Right lobe of liver (tissue), 6 donors: ENCODE data around the gene NFIA. TPM values are rescaled to one million over a fixed set of nuclear protein-coding genes. Genes with fewer than 3 reads are reported as not detected.

Source experiments
- ATAC-seq, 4 donors: fragments of 200-7000 bp; cut with Tn5 transposase; one replicate each; pipeline ENCODE4 v1.9.1; 2020; ENCODE audit warnings: mild to moderate bottlenecking in 4 of 4, moderate library complexity in 4 of 4
- DNase-seq, 3 donors: peaks; one replicate each; pipeline ENCODE4 v3.0.0-alpha.2; 2020
- H3K27ac ChIP-seq, 3 donors: fragments of 200-600 bp; one replicate each; pipeline ENCODE4 v1.8.0; 2022
- H3K27me3 ChIP-seq, 2 donors: fragments of 200-600 bp; one replicate each; pipeline ENCODE4 v1.8.0; 2022
- H3K36me3 ChIP-seq, 4 donors: fragments of 200-600 bp; sonication (generic) in 1 of 4; one replicate each; pipeline versions ENCODE4 v1.5.1 to v1.8.0; 2017 to 2022; ENCODE audit warnings: control low read depth in 1 of 4
- H3K4me1 ChIP-seq, 4 donors: fragments of 200-600 bp; sonication (generic) in 1 of 4; one replicate each; pipeline versions ENCODE4 v1.5.1 to v1.8.0; 2017 to 2022; ENCODE audit warnings: control low read depth in 1 of 4
- H3K4me3 ChIP-seq, 3 donors: fragments of 200-600 bp; one replicate each; pipeline ENCODE4 v1.8.0; 2022
- H3K9me3 ChIP-seq, 4 donors: fragments of 200-600 bp; sonication (generic) in 1 of 4; one replicate each; pipeline versions ENCODE4 v1.5.1 to v1.8.0; 2017 to 2022; ENCODE audit warnings: control low read depth in 1 of 4
- POLR2A ChIP-seq: fragments of 450-650 bp; IDR thresholded peaks from one replicate; pipeline ENCODE4 v1.6.1; 2017; ENCODE audit warnings: antibody characterized with exemption, mild to moderate bottlenecking
- WGBS: methylation state at CpG from one replicate; pipeline ENCODE4 v1.1.6; 2018; ENCODE audit warnings: low coverage, low lambda C conversion rate; ENCODE audit not compliant: insufficient coverage; ENCODE audit errors: missing lambda C conversion rate; 5-methylcytosine and 5-hydroxymethylcytosine counted together
- intact Hi-C, 2 donors: fragments of 100-400 bp; cut with DNase I; formaldehyde crosslinking; loops; one replicate each; pipeline versions ENCODE4 v1.11.2 to v1.14.1; 2022
- total RNA-seq, 6 experiments: library from RNA; depleted of rRNA in 2 of 6; stranded (reverse); fragments of >200 nt in 2 of 6; fragmentation: NEBNext Ultra II Directional in 3 of 6; extraction: Animal tissue kit (Norgen Biotek cat#: 25700) in 3 of 6; gene quantifications; one replicate each; pipeline versions ENCODE4 v1.1.0 to v1.2.4, GENCODE V29; 2016 to 2023
- TF ChIP-seq, protein P1 (sequence below), 4 donors: fragments of 200-600 bp in 3 of 4; fragments of 450-650 bp in 1 of 4; IDR thresholded peaks; one replicate each; pipeline versions ENCODE4 v1.5.1 to v1.8.0; 2016 to 2022; ENCODE audit warnings: antibody characterized with exemption in 4 of 4, mild to moderate bottlenecking in 2 of 4
- donor health status: DM: no; HTN: yes; CAD: no.
- donor health status: DM: no; HTN: no; CAD: no.
- donor health status: DM: no; HTN: no; CAD: no.
- donor health status: DM: no; HTN: yes; CAD: no.
- donor health status: DM: no; HTN: yes; CAD: no.

The NFIA gene
- total RNA-seq, 6 experiments from 2014 or later, result 36.7 to 97.2 (median 57.9) TPM

DNA sequence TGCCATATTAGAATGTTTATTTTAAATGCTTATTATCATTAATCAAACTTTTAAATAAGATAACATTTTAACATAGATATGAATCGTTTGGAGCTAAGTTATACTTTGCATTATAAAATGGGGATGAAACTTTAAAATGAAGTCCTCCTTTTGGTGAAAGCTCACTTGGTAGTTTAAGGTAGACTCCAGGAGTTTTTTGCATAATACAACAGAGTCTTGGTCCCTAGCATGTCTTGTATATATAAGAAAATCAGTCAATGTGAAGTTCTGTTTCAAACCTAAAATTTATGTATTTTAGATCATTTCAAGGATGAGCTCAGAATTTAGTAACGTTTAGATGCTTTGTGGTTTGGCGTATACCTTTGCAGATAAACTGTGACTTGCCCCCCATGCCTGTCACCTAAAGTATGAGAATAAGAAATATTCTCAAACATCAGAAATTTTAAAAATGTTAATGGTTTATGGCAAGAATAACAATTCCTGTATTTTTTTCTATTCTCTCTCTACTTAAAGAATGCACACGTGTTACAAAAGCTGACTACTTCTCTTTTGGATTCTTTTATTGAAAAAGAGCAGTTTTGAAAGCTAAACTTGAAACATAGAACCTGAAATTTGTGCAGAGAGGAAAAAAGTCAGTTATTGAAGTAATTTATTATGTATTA, 3.8 kb downstream of the NFIA start:
- Histone ChIP-seq H3K4me3 (peak overlapping the region in 2 of 3 donors; percentile 4 to 74), H3K4me1 (peaks cover 0 to 34% (median 17%) of the 10 kb centered on the region in 4 donors), H3K27me3 (no peaks in the 10 kb centered on the region), H3K36me3 (peaks cover 0 to 14% (median 2%) of the 10 kb centered on the region in 4 donors), H3K9me3 (no peaks in the 10 kb centered on the region), H3K27ac (peak overlapping the region; percentile 91 to 98 (median 94))
- ATAC-seq, result no peak
- 23% methylated on average over 4 of the region's 4 CpGs for WGBS
- DNase-seq, result no peak
- intact Hi-C loops, result no loop called here
- no peak for TF ChIP-seq POLR2A
- TF ChIP-seq, protein P1, sequence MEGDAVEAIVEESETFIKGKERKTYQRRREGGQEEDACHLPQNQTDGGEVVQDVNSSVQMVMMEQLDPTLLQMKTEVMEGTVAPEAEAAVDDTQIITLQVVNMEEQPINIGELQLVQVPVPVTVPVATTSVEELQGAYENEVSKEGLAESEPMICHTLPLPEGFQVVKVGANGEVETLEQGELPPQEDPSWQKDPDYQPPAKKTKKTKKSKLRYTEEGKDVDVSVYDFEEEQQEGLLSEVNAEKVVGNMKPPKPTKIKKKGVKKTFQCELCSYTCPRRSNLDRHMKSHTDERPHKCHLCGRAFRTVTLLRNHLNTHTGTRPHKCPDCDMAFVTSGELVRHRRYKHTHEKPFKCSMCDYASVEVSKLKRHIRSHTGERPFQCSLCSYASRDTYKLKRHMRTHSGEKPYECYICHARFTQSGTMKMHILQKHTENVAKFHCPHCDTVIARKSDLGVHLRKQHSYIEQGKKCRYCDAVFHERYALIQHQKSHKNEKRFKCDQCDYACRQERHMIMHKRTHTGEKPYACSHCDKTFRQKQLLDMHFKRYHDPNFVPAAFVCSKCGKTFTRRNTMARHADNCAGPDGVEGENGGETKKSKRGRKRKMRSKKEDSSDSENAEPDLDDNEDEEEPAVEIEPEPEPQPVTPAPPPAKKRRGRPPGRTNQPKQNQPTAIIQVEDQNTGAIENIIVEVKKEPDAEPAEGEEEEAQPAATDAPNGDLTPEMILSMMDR (IDR thresholded peaks at IDR 0.05), result no peak

GRCh38 chr1:61087571-61087970, 5.2 kb downstream of the NFIA start:
- Histone ChIP-seq H3K27ac (peak overlapping the region in 1 of 3 donors; percentile 98), H3K4me1 (peaks cover 0 to 49% (median 15%) of the 10 kb centered on the region in 4 donors), H3K4me3 (no peak overlapping the region), H3K27me3 (no peaks in the 10 kb centered on the region), H3K36me3 (peaks cover 0 to 14% (median 2%) of the 10 kb centered on the region in 4 donors), H3K9me3 (no peaks in the 10 kb centered on the region)
- intact Hi-C loops, result no loop called here
- 55% methylated on average over 3 of the region's 3 CpGs for WGBS
- TF ChIP-seq POLR2A, result no peak
- TF ChIP-seq, protein P1 (IDR thresholded peaks at IDR 0.05), result no peak
- ATAC-seq, result peak in 2 of 4 donors; percentile 10 to 11
- DNase-seq, result peak in 2 of 3 donors; percentile 36 to 56

DNA sequence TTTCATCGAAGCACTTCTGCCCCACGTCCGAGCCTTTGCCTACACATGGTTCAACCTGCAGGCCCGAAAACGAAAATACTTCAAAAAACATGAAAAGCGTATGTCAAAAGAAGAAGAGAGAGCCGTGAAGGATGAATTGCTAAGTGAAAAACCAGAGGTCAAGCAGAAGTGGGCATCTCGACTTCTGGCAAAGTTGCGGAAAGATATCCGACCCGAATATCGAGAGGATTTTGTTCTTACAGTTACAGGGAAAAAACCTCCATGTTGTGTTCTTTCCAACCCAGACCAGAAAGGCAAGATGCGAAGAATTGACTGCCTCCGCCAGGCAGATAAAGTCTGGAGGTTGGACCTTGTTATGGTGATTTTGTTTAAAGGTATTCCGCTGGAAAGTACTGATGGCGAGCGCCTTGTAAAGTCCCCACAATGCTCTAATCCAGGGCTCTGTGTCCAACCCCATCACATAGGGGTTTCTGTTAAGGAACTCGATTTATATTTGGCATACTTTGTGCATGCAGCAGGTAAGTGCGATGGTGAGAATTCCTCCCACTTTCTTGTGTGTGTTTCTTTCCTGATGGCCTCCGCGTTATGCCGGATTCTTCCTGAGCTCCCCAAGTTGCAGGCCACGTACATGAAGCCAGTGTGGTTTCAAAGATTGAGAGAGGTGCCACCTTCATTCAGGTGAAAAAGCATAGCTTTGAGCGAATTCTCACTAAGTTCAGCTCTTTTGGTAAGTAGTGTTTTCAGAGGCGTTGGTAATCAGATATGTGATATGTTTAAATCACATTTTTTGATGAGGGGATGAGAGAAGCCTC, 6.0 kb downstream of the NFIA start:
- Histone ChIP-seq H3K4me1 (peaks cover 0 to 57% (median 16%) of the 10 kb centered on the region in 4 donors), H3K36me3 (peaks cover 0 to 14% (median 2%) of the 10 kb centered on the region in 4 donors), H3K9me3 (no peaks in the 10 kb centered on the region), H3K27ac (no peak overlapping the region), H3K27me3 (no peaks in the 10 kb centered on the region), H3K4me3 (no peak overlapping the region)
- no peak for TF ChIP-seq POLR2A
- TF ChIP-seq, protein P1 (IDR thresholded peaks at IDR 0.05), result no peak
- ATAC-seq (no peak), DNase-seq (no peak)
- WGBS, result 93% methylated on average over 21 of the region's 25 CpGs
- intact Hi-C loops, result no loop called here

GRCh38 chr1:61089338-61089737, 7.0 kb downstream of the NFIA start:
- no peak overlapping the region for H3K4me3 ChIP-seq
- peaks cover 0 to 67% (median 19%) of the 10 kb centered on the region in 4 donors for H3K4me1 ChIP-seq
- no peak for ATAC-seq
- 31% methylated on average over 4 of the region's 4 CpGs for WGBS
- no peak overlapping the region for H3K27ac ChIP-seq
- no peak for DNase-seq
- H3K27me3 ChIP-seq, result no peaks in the 10 kb centered on the region
- peaks cover 0 to 14% (median 2%) of the 10 kb centered on the region in 4 donors for H3K36me3 ChIP-seq
- TF ChIP-seq POLR2A, result no peak
- TF ChIP-seq, protein P1 (IDR thresholded peaks at IDR 0.05), result no peak
- H3K9me3 ChIP-seq, result no peaks in the 10 kb centered on the region
- intact Hi-C loops, result no loop called here
